DLD1 (cell line): ENCODE results near the gene RREB1.

Experiments
- in situ Hi-C: cut with HindIII; loops from 2 replicates; pipeline ENCODE4 v1.10.0; 2017; ENCODE audit warnings: low sequenced_read_pairs

Gene RREB1

DNA sequence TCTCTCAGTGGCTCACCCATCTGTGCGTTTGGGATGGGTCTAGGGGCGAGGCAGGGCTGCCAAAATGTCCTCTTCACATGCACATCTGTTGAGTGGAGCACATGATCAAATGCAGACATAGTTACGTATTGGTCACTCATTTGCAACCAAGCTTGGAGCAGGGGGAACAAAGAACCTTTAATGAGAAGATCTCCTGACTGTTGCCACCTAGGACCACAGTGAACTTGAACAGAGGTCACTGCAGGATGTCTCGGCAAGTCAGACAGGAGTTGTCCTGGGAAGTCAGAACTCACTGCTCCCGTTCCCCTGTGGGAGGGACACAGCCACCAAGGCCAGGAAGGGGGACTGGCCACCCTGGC is 131.8 kb downstream of the RREB1 start:
- in situ Hi-C loops = no loop called here

DNA sequence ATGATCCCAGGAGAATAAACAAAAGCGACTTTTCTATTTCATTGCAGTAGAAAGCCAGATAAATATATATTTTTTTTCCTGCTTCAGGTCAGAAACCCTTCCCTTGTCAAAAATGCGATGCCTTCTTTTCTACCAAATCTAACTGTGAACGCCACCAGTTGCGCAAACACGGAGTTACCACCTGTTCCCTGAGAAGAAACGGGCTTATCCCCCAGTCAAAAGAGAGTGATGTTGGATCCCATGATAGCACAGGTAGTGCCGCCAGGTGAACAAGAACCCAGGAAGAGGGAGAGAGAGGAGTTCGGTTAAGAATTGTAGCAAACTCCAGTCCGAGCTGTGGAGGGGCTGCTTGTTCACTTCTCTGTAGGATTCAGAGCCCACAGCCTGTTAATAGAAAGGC is 132.6 kb downstream of the RREB1 start:
- in situ Hi-C loops = no loop called here

DNA sequence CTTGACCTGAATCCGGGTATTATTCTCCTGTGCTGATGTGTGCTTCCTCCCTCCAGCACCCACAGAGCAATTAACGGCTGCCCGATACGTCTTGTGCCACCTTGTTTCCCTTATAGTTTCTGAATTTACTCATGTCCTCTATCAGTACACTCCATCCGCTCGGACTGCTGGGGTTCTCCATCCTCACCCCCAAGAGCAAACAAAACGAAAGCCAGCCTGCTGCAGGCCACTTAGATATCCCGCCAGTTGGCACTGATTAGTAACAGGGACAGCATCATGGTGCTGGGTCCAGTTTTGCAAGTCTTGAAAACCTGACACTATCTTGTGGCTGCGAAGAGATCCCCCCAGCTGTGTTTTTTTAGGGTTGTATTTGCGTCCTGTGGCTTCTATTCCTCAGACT is 133.4 kb downstream of the RREB1 start:
- in situ Hi-C loops = no loop called here

DNA sequence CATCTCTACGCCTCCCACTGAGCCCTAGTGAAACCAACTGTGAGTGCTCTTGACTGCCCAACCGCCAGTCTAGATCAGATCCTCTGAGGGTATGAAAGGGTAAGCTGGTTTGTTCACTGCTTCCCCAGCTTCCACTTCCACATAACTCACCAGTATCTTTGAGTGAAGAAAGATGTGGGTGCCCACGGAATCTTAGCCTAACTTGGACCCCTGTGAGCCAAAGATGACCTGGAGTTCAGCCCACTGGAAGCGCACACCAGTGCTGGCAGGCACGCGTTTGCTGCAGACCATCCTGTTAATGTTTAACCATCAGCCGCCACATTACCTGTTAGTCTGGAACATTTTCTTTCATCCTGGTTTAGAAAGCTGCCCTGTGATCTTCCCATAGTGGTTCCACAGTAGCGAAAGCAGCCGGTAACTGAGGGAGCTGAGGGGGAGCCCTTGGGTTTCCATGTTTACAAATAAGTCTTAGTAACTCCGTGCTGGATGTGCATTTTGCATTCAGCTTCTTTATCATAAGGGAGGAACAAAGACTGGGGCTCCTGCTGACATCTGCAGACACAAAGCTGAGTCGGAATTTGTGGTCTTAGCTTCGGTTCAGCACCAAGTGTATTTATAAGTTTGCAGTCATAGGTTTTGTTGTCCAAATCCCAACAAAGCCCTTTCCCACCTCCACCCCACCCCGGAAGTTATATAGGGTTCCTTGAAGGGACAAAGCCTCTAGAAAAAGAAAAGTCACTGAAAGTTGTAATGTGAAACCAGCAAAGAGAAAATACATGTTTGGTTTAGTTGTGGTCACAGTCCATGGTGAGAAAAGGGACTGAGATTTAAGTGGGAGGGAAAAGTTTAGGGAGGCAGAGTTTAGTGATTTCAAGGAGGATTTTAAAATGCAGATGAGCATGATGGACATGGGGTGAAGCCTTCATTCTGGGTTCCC is 134.2 kb downstream of the RREB1 start:
- in situ Hi-C loops = no loop called here

DNA sequence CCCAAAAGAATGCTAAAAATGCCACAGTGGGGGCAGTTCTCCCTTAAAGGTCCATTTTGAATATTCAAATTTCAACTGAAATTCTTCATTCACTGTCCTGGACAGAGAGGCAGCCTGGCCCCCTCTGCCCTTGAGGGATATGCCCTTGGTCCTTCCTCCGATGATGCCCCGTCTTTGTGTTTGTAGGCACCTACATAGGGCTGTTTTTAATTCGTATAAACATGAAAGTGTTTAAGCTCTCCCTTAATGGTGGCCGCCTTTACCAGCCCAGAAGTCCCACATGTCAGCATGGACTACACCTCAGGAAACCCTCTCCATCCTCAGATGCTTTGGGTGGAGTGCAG is 135.0 kb downstream of the RREB1 start:
- in situ Hi-C loops = no loop called here

DNA sequence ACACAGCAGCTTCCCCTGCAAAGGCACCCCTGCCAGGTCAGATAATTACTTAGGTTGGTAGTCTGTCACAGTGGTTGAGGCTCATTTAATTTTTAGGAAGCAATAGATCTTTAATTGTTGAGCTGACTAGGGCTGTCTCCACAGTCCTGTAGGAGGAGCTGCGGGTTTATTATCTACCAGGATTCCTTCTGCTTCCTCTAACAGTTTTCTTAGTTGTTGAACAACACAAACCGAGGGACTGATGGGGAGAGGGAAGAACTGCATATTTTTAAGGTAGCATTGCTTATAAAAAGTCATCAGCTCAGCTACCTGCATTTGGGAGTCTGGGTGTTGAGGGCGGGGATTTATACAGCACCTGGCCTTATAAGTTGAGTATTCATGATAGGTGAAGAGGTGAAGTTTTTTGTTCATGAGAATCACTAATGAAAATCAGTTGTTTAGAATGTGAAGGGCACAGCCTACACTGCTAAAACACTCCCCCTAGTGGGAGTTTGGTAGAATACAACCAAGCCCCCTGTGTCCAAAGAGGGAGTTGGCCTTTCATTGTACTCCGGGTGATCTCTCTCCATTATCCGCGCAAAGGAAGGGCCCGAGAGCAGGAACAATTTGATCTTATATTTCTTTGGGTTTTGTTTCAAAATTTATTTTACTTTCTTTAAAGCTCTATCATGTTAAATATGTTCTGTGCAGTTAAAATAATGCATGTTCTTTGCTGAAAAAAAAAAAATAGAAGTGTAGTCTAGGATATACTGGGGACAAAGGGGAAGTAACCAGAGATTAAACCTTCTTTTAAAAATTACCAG is 135.6 kb downstream of the RREB1 start:
- in situ Hi-C loops = no loop called here

DNA sequence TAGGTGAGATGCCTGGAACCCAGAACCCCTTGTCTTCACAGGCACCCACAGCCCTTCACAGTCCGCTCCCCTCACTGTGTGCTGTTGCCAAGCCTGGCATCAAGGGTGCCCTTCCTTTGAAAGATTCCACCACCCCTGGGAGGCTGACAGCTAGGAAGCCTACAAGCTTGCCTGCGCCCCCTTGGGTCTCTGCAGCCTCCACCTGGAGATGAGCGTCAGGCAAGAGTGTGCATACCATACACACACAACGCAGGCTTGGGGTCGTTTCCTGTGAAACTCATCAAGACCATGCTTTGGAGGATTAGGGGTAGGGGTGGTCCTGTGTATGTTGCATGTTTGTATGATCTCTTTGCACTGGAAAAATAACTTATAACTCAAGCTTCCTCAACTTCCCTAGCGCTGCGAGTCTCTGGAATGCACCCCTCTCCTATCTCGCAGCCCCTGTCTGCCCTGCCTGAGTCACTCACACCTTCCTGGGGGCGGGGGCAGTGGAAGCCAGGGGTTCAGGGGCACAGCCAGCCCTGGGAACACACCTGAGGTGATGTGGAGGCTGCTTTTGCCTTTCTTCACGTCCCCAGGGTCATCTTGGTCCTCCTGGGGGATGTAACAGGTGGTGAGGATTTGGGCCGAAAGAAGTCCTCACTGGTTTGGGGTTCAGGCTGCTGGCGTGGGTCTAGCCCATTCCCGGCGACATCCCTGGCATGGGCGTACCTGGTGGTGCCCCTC is 138.1 kb downstream of the RREB1 start:
- in situ Hi-C loops = no loop called here

DNA sequence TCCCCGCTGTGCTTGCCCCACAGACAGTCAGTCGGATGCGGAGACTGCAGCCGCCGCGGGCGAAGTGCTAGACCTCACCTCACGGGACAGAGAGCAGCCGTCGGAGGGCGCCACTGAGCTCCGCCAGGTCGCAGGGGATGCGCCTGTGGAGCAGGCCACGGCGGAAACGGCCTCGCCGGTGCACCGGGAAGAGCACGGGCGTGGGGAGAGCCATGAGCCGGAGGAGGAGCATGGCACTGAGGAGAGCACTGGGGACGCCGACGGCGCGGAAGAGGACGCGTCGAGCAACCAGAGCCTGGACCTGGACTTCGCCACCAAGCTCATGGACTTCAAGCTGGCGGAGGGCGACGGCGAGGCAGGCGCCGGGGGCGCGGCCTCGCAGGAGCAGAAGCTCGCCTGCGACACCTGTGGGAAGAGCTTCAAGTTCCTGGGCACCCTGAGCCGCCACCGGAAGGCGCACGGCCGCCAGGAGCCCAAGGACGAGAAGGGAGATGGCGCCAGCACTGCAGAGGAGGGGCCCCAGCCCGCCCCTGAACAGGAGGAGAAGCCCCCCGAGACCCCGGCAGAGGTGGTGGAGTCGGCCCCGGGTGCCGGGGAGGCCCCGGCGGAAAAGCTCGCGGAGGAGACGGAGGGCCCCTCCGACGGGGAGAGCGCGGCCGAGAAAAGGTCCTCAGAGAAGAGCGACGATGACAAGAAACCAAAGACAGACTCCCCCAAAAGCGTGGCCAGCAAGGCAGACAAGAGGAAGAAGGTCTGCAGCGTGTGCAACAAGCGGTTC is 138.8 kb downstream of the RREB1 start:
- in situ Hi-C loops = no loop called here

DNA sequence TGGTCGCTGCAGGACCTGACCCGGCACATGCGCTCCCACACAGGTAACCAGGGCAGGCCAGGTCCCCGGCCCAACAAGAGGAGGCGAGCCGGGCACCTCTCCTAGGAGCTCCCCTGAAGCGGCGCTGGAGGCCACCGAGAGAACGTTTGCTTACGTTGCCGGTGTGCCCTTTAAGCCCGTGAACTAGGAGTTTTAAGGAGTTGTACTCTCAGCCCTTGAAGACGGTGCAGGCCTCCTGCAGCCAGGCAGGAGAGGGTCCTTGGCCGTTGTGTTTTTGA is 139.4 kb downstream of the RREB1 start:
- in situ Hi-C loops = no loop called here

DNA sequence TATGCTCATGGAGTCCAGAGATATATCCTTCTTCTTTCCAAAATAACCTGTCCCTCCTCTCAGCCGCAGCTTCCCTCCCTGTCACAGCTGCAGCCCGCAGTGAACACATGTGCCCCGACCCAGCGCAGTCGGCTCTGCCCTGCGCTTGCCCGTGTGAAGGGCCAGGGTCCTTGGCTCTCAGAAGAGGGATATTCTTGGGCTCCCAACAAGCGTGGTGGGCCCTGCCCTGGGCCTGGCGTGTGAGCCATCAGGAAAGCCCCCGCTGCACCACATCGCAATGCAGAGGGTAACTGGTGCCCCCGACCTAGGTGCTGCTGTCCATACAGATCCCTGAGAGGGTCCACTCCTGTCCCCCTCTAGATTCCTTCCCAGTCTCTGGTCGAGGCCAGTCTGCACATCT is 140.1 kb downstream of the RREB1 start:
- in situ Hi-C loops = no loop called here

DNA sequence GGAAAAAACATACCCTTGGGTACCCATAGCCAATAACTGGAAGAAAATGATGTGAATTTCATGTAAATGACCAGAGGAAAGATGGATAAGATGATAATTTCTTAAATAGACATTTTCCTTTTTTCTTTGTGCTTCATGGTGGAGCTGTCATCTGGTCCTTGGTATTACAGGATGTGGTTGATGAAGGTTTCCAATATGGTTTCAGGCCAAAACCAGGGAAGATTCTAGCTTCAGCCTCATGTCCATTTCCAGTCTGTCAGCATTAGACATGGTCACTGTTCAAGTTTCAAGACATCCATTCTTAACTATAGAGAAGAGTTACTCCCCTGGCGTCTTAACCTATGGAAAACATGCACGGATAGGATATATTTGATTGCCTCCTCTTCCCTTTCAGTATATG is 141.6 kb downstream of the RREB1 start:
- in situ Hi-C loops = no loop called here

DNA sequence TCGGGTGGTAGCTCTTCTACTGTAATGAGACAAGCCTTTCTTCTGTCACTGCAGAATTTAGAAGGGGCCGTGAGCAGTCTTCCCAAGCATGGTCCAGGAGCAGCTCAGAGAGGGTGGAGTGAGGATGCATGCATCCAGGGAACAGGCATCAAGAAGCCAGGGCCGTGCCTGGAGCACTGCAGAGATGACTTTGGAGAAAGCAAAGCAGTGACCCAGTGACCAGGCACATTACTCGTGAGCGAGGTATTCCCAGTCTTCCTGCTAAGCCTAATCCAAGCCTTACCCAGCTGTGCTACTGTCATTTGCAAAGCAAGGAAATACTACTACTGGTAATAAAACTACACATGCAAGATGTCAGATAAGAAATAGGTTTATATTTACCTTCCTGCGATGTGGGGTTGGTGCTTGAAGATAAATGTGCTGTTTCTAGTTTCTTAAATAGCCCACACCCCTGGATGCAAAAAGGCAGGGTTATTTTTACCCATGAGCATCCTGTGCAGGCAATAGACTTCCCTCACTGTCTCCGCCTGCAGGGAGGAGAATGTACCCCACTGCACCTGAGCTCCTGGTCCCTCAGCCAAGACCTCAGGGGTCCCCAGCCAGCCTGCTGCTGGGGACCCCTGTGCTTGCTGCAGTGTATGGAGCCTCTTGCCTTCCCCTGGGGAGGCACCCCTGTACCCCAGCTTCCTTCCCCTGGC is 142.3 kb downstream of the RREB1 start:
- in situ Hi-C loops = no loop called here

DNA sequence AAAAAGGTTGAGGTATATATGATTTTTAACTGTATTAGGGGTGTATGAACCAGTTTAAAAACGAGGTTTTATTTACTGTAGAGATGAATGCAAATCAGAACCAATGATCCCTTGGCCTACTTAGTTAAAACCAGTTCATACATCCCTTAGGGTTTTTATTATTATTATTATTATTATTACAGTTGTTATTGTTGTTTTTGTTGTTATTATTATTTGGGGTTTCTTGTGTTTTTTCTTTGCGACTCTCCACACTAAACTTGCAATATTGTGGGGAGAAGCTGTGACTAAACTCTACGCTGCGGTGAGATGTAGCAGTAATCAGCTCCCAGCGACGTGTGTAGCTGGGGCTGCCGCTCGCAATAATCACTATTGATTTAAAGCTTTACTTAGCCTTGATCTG is 143.1 kb downstream of the RREB1 start:
- in situ Hi-C loops = no loop called here

DNA sequence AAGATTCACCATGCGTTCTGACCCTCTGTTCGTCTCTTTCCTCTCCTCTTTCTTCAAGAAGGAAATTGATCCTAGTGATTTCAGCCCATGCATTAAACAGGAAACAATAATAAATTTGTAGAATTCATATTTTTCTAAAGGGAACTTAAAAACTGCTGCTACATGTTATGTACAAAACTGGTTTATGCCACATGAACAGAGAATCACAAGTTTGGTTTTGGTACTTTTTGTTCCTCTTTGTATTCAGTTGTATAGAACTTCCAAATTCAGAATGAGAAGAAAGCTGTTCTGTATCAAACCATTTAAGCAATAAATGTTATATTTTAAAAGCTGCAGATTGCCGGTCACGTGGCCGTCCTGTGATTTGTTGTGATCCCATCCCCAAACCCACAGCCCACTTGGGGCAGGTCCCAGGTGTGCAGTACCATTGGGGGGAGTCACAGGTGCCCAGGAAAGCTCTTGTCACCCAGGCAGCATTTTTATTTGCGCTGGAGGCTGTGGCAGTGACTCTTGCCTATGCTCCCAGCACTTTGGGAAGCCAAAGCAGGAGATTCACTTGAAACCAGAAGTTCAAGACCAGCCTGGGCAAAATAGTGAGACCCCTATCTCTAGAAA is 144.0 kb downstream of the RREB1 start:
- in situ Hi-C loops = no loop called here

DNA sequence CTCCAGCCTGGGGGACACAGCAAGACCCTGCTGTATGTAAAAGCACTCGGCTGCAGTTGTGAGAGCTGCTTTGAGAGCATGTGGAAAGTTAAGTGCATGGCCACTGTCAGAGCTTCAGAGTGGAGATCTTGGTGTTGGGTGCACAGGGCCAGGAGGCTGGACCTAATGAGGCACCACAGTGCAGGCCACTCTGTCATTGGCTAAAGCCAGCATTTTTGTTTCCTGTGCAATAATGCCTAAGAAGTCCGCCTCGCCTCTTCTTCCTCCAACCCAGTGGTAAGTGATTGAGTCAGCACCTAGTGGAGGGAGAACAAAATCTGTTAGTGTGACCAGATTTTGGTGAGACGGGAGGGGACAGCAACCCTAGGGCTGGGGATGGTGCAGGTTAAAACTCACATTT is 144.6 kb downstream of the RREB1 start:
- in situ Hi-C loops = no loop called here

DNA sequence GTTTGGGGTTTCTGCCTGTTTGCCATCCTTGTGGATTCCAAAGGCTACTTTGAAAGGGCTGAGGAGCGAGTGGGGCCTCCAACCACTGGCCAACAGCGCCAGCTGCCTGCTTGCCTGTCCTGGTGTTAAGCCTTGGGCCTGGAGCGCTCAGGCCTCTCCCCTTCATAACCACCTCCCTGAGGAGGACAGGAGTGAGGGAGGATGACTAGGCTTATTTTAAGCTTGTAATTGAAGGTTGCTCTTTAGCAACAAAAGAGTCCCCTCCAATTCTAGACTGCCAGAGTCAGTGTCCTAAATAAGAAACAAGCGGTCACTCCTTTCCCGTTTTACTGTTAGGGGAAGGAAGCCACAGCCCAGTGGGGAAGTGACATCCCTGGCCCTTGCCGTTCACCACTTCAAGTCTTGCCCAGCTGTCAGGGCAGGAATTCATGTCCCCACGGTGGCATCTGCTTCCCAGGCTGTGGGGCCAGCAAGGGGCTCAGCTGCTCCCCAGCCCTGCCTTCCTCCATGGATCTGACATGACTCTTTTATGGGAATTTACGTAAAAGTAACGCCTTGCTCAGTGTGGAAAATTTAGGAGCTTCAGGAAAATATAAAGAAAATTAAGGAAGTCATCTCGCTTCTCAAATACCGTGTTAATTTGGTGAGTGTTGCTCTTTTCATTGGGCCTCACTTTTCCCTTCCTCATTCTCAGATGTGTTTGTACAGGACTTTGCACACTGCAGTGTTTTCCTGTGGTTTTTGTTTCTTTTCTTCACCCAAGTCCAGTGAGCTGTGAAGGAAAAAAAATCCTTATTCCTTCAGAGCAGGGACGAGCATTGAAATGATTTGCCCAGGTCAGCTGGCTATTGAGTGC is 147.4 kb downstream of the RREB1 start:
- in situ Hi-C loops = no loop called here

DNA sequence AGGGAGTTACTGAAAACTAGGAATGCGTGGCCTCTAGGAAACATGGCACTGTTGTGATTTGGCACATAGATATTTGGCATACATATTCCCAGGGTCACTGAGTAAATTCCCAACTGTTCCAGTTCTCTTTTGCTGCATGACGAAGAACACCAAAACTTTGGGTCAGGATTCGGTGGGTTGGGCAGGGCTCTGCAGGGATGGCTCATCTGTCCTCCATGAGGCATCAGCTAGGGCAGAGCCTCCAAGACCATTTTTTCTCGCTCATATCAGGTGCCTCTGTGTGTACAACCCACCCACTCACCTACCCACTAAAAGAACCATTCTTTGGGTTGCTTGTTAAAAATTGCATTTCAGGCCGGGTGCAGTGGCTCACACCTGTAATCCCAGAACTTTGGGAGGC is 148.2 kb downstream of the RREB1 start:
- in situ Hi-C loops = no loop called here

DNA sequence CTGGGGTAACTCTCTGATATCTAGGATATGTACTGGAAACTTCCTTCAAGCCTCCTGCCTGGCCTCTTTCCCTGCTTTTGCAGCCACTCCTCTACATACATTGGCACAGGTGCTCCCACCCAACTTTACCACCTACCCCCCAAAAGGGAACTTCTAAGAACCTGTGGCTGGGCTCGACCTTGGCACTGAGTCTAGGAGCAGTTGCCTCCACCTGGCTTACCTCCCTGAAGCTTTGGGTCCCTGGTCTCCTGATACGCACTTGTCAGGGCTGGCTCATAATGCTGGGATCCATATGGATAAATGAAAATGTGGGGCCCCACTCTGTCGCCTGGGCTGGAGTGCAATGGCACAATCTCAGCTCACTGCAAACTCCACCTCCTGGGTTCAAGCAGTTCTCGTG is 149.0 kb downstream of the RREB1 start:
- in situ Hi-C loops = no loop called here

DNA sequence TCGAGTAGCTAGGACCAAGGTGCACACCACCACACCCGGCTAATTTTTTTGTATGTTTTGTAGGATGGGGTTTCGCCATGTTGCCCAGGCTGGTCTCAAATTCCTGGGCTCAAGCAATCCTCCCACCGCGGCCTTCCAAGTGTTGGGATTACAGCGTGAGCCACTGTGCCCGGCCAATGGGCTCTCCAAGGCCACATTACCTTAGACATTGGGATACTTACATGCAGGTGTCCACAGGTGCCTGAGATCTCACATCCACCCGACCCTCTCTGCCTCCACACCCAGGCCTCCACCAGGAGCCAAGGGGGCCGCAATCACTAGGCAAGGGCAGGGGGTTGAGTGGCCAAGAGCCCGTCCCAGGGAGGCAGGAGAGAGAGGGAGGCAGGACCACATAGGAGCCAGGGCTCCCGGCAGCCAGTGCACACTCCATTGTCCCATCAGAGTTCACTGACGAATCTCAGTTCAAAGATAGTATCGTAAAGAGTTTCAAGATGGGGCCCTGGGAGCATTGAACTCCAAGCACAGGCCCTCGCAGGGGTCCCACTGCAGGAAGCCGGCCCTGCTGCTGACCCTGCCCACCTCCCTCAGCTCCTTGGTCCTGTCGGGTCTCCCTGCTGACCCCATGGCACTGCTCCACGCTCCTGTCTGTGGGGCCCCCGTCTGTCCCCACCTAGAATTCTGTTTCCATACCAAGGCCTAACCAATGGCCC is 149.9 kb downstream of the RREB1 start:
- in situ Hi-C loops = no loop called here
